ENCODE results near the gene MMS19. TPM values are rescaled to one million over a fixed set of nuclear protein-coding genes. Genes with fewer than 3 reads are reported as not detected.
"Not testable (repeated sequence)": the region's sequence is repeated elsewhere in the genome, so short reads cannot be mapped to it uniquely, and the experiment has no call there.

Gene MMS19
- total RNA-seq, 2 donors from 2014 or later = 89.3 to 90.5 TPM

DNA sequence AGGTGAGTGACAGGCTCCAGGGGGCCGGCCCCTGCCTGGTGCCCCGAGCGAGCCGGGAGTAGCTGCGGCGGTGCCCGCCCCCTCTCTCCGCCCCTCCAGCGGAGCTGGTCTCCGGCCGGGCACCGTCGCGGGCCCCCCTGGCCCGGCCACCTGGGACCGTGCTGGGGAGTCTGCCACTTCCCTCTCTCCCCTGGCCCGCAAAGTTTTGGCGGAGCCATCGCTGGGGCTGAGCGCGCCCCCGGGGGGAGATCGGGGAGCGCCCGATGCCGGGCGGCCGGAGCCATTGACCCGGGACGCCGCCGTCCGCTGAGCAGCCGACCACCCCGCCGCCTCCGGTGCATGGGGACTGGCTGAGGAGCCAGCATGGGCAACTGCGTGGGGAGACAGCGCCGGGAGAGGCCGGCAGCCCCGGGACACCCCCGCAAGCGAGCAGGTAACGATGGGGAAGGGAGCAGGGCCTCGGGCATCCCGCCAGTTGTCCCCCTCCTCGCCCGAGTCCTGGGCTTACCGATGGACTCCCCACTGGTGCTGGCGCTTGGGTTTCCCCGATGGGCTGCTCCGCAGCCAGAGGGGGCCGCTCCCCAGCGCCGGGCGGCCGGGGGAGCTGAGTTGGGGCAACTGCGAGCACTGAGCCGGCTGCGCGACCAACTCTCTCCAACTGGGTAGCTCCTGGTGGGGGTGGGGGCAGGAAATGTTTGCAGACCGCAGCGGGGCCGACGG lies 779 bp upstream of the MMS19 start, which contains the start of gene UBTD1:
Gene UBTD1 (plus strand): TSS at position 84 of the 720 bp plus-strand sequence. CDS start 280 bp downstream, at position 364.
- Mint-ChIP-seq H3K27me3 (peaks cover 14% of the 10 kb centered on the region), H3K4me3 (peak within 1 kb of the TSS; percentile 93), H3K27ac (peak within 1 kb of the TSS; percentile 93), H3K4me1 (peaks cover 10% of the 10 kb centered on the region), H3K36me3 (ENCODE audit: low read depth) (peaks cover 38% of the 10 kb centered on the region), H3K9me3 (no peaks in the 10 kb centered on the region)
- peak; percentile 1 for ATAC-seq (replicated peaks)

DNA sequence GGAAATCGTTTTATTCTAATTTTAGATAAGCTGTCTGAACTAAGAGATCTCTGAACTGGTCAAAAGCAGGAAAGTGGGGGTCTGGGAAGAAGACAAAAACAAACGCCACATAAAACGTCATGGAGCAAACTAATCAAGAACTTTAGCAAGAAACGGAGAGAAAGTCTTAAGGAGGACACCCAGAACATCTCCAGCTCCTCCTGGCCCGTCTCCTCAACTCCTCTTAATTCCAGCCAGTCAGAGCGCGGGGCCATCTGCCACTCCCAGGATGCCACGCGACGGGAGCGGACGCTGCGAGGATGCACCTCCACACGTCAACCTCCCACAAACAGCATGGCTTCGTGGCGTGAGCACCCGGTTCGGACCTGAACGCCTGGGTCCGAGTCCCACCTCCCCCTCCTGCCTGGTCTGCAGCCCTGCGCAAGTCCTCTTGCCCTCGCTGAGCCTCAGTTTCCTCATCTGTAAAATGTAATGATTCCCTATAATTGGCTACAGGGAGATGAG lies 598 bp downstream of the MMS19 start:
- Mint-ChIP-seq H3K27ac (peak overlapping the region; percentile 93), H3K4me3 (peak overlapping the region; percentile 93), H3K27me3 (peaks cover 14% of the 10 kb centered on the region), H3K4me1 (peaks cover 10% of the 10 kb centered on the region), H3K9me3 (no peaks in the 10 kb centered on the region), H3K36me3 (ENCODE audit: low read depth) (peaks cover 50% of the 10 kb centered on the region)
- ATAC-seq (replicated peaks) = peak; percentile 58

GRCh38 chr10:97494863-97495506 lies 3.2 kb downstream of the MMS19 start:
- no peak for ATAC-seq (replicated peaks)
- no peaks in the 10 kb centered on the region for H3K9me3 Mint-ChIP-seq
- peak overlapping the region; percentile 93 for H3K4me3 Mint-ChIP-seq
- H3K36me3 Mint-ChIP-seq (ENCODE audit: low read depth) = peaks cover 65% of the 10 kb centered on the region
- peaks cover 16% of the 10 kb centered on the region for H3K4me1 Mint-ChIP-seq
- no peaks in the 10 kb centered on the region for H3K27me3 Mint-ChIP-seq
- peak overlapping the region; percentile 75 for H3K27ac Mint-ChIP-seq

DNA sequence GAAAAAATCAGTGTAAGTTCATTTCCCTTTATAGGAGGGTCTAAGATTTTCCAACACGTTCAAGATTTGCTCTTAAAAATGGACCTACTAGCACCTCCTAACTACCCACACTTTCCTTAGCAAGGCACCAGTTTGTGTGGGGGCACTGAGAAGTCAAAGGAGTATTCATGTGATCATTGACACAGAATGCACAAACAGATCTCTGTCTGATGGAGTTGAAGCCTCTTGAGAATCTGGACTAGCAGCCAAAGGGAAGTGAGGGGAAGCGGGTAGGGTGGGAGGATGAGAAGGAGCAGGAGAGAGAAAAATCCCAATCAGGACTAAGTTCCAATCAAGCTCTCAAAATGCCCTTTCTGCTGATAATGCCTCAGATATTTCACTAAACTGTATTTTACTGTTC lies 4.1 kb downstream of the MMS19 start:
- Mint-ChIP-seq H3K4me3 (peak overlapping the region; percentile 93), H3K36me3 (ENCODE audit: low read depth) (peaks cover 67% of the 10 kb centered on the region), H3K9me3 (no peaks in the 10 kb centered on the region), H3K27me3 (no peaks in the 10 kb centered on the region), H3K4me1 (peaks cover 16% of the 10 kb centered on the region), H3K27ac (no peak overlapping the region)
- no peak for ATAC-seq (replicated peaks)

GRCh38 chr10:97490592-97490991 lies 7.6 kb downstream of the MMS19 start:
- ATAC-seq (replicated peaks) = no peak
- Mint-ChIP-seq H3K9me3 (no peaks in the 10 kb centered on the region), H3K4me1 (peaks cover 16% of the 10 kb centered on the region), H3K27ac (peak overlapping the region; percentile 69), H3K36me3 (ENCODE audit: low read depth) (peaks cover 60% of the 10 kb centered on the region), H3K4me3 (peak overlapping the region; percentile 22), H3K27me3 (no peaks in the 10 kb centered on the region)

DNA sequence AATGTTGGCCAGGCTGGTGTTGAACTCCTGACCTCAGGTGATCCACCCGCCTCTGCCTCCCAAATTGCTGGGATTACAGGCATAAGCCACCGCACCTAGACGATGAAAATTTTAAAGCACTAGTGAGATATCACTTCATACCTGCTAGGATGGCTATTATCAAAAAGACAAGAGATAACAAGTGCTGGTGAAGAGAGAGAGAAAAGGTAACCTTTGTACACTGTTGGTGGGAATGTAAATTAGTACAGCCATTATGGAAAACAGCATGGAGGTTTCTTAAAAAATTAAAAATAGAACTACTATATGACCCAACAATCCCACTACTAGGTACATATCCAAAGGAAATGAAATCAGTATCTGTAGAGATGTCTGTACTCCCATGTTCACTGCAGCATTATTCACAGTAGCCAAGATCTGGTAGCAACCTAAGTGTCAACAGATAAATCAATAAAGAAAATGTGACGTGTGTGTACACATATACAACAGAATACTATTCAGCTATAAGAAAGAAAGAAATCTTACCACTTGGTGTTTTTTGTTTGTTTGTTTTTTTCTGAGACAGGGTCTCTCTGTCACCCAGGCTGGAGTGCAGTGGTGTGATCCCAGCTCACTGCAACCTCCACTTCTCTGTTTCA lies 12.5 kb downstream of the MMS19 start:
- no peaks in the 10 kb centered on the region for H3K9me3 Mint-ChIP-seq
- no peaks in the 10 kb centered on the region for H3K27me3 Mint-ChIP-seq
- peaks cover 68% of the 10 kb centered on the region for H3K36me3 Mint-ChIP-seq (ENCODE audit: low read depth)
- H3K4me3 Mint-ChIP-seq = no peak overlapping the region
- peaks cover 4% of the 10 kb centered on the region for H3K4me1 Mint-ChIP-seq
- no peak for ATAC-seq (replicated peaks)
- H3K27ac Mint-ChIP-seq = peak overlapping the region; percentile 49

DNA sequence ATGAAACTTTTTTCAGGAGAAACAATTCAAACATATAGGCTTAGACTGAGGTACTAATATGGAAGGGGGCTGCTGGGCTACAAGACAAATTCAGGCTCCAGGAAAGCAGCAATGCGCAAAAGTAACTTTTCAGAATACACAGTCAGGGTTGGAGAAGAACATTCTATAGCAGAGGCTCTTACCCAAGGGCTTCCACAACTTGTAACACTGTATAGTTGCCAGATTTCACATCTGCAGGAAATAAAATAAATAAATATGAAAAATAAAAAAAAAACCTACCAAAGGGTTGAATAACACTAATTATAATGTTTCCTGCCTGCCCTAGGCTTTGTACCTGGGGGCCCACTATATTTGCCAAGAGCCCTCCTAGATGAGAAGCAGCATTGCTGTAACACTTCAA lies 14.3 kb downstream of the MMS19 start:
- H3K9me3 Mint-ChIP-seq = no peaks in the 10 kb centered on the region
- peak overlapping the region; percentile 20 for H3K27ac Mint-ChIP-seq
- ATAC-seq (replicated peaks) = no peak
- peaks cover 74% of the 10 kb centered on the region for H3K36me3 Mint-ChIP-seq (ENCODE audit: low read depth)
- H3K4me1 Mint-ChIP-seq = no peaks in the 10 kb centered on the region
- no peaks in the 10 kb centered on the region for H3K27me3 Mint-ChIP-seq
- H3K4me3 Mint-ChIP-seq = no peak overlapping the region

GRCh38 chr10:97483506-97483905 lies 14.7 kb downstream of the MMS19 start:
- H3K36me3 Mint-ChIP-seq (ENCODE audit: low read depth) = peaks cover 77% of the 10 kb centered on the region
- H3K4me3 Mint-ChIP-seq = no peak overlapping the region
- no peaks in the 10 kb centered on the region for H3K4me1 Mint-ChIP-seq
- no peaks in the 10 kb centered on the region for H3K27me3 Mint-ChIP-seq
- peak overlapping the region; percentile 20 for H3K27ac Mint-ChIP-seq
- ATAC-seq (replicated peaks) = no peak
- no peaks in the 10 kb centered on the region for H3K9me3 Mint-ChIP-seq

DNA sequence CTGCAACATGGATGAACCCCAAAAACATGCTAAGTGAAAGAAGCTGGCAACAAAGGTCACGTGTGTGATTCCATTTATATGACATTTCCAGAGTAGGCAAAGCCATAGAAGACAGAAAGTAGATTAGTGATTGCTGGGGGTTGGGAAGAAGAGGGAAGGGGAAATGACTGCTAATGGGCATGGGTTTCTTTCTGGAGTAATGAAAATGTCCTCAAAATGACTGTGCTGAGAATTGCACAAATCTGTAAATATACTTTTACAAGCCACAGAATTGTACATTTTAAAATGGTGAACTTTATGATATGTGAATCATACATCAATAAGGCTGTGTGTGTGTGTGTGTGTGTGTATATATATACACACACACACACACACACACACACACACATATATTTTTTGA lies 15.8 kb downstream of the MMS19 start:
- Mint-ChIP-seq H3K4me3 (no peak overlapping the region), H3K4me1 (no peaks in the 10 kb centered on the region), H3K36me3 (ENCODE audit: low read depth) (peaks cover 88% of the 10 kb centered on the region), H3K27me3 (no peaks in the 10 kb centered on the region), H3K27ac (no peak overlapping the region), H3K9me3 (no peaks in the 10 kb centered on the region)
- no peak for ATAC-seq (replicated peaks)

DNA sequence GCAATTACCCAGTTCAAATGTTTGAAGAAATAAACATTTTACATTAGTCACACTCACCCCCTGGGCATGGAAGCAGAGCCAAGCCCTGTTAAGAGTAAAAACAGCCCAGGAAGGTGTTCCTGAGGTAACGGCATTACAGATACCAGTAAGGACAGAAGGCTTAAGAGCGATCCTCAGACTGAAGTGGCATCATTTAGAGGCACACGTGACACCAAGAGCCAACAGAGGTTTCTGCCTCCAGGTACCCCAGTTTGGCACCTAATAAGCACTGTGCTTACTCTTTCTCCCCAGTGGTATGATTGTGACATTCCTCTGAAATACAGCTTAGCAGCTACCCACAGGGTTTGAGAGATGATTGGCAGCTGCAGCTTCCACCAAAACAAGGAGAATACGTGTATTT lies 17.2 kb downstream of the MMS19 start:
- no peaks in the 10 kb centered on the region for H3K4me1 Mint-ChIP-seq
- no peaks in the 10 kb centered on the region for H3K9me3 Mint-ChIP-seq
- H3K4me3 Mint-ChIP-seq = no peak overlapping the region
- peaks cover 94% of the 10 kb centered on the region for H3K36me3 Mint-ChIP-seq (ENCODE audit: low read depth)
- H3K27me3 Mint-ChIP-seq = no peaks in the 10 kb centered on the region
- peak overlapping the region; percentile 44 for H3K27ac Mint-ChIP-seq
- no peak for ATAC-seq (replicated peaks)

- no peaks in the 10 kb centered on the region for H3K4me1 Mint-ChIP-seq
- peaks cover 94% of the 10 kb centered on the region for H3K36me3 Mint-ChIP-seq (ENCODE audit: low read depth)
- ATAC-seq (replicated peaks) = no peak
- no peaks in the 10 kb centered on the region for H3K27me3 Mint-ChIP-seq
- no peak overlapping the region for H3K27ac Mint-ChIP-seq
- no peaks in the 10 kb centered on the region for H3K9me3 Mint-ChIP-seq
- no peak overlapping the region for H3K4me3 Mint-ChIP-seq
Measured at GRCh38 chr10:97479939-97480338, 18.3 kb downstream of the MMS19 start.

DNA sequence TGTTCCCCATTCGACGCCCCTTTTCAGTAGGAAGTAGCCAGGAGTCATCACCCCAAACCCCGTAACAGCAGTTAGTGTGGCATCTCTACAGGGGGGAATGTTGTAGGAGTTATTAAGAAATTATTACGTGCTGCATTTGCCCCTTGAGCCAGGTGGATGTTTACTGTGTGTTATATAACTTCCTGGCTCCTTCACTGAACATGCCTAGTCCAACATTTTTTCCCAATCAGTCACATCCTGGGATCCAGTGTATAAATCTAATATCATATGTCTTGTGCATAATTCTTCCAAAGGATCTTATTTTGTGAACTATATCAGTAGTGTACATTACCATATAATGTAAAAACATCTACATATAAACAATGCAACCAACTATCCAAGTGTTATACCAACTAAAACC lies 18.8 kb downstream of the MMS19 start:
- H3K4me3 Mint-ChIP-seq; H3K27me3 Mint-ChIP-seq; H3K4me1 Mint-ChIP-seq; H3K27ac Mint-ChIP-seq; ATAC-seq (replicated peaks); H3K9me3 Mint-ChIP-seq: not testable (repeated sequence)
- peaks cover 96% of the 10 kb centered on the region for H3K36me3 Mint-ChIP-seq (ENCODE audit: low read depth)

GRCh38 chr10:97475936-97476594 lies 22.2 kb downstream of the MMS19 start:
- Mint-ChIP-seq H3K4me1 (no peaks in the 10 kb centered on the region), H3K27me3 (no peaks in the 10 kb centered on the region), H3K27ac (peak overlapping the region; percentile 12), H3K4me3 (no peak overlapping the region), H3K36me3 (ENCODE audit: low read depth) (peaks cover 99% of the 10 kb centered on the region), H3K9me3 (no peaks in the 10 kb centered on the region)
- no peak for ATAC-seq (replicated peaks)

DNA sequence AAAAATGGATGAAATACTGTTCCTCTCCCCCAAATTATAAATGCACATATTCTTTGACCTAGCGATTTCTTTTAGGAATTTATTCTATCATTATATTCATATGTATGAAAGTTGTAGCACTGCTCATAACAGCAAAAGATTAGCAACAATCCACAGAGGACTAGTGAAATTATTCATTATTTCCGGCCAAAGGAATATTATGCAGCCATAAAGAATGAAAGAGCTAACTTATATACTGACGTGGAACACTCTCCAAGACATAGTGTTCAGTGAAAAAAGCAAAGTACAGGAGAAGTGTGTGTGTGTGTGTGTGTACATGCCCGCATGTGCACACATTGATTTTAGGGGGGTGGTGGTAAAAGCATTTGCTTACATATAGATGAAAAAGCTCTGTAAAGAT lies 23.3 kb downstream of the MMS19 start:
- H3K9me3 Mint-ChIP-seq = no peaks in the 10 kb centered on the region
- H3K27ac Mint-ChIP-seq = no peak overlapping the region
- peaks cover 99% of the 10 kb centered on the region for H3K36me3 Mint-ChIP-seq (ENCODE audit: low read depth)
- H3K4me1 Mint-ChIP-seq = no peaks in the 10 kb centered on the region
- ATAC-seq (replicated peaks) = no peak
- H3K4me3 Mint-ChIP-seq = no peak overlapping the region
- H3K27me3 Mint-ChIP-seq = no peaks in the 10 kb centered on the region

Data from activated T-helper 17 cell treated with anti-CD3 and anti-CD28 coated beads, Interleukin-2, amount 50 U/mL, for 72 hours (primary cell).